Measurements from ENCODE around the gene TTLL11.

The TTLL11 gene

DNA sequence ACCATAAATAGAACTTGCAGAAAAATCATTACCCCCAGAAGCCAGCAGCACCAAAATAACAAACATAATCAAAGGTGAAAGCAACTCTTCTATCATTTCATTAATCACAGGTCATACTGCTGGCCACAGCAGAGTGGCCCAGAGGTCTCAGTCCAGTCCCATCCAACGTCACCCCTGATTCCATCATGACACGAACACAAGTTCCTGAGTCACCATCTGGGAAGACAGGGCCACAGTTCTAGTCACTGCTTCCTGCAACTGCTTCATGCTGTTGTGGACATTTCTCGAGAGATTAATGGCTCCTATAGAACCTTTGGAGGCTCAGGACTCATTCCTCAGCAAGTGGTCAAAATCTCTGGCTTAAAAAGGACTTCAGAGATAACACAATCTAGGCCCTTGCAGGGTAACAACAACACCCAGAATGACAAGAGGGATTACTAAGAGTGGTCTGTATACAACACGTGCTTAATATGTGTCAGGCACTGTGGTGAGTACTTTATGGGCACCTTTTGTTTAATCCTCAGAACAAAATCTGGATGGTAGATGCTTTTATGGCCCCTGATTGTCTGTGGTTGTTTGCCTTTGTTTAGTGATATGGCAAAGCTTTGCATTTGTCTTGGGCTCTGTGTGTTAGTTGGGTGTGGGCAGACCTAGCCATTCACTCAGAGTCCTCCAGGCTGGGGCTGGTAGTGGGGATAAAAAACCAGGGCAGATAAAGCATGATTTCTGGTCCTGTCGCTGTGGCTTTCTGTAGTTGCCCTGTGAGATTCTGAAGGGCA, 257.3 kb downstream of the TTLL11 start:
- DNase-seq (ENCODE audit: low spot score), result no peak
- TF ChIP-seq CTCF (IDR thresholded peaks at IDR 0.05; ENCODE audit: extremely low read depth, missing control alignments), result no peak

- TF ChIP-seq CTCF (IDR thresholded peaks at IDR 0.05; ENCODE audit: extremely low read depth, missing control alignments), result no peak
- DNase-seq (ENCODE audit: low spot score), result no peak
These were observed 260.0 kb downstream of the TTLL11 start for GRCh38 chr9:121833061-121833460.

DNA sequence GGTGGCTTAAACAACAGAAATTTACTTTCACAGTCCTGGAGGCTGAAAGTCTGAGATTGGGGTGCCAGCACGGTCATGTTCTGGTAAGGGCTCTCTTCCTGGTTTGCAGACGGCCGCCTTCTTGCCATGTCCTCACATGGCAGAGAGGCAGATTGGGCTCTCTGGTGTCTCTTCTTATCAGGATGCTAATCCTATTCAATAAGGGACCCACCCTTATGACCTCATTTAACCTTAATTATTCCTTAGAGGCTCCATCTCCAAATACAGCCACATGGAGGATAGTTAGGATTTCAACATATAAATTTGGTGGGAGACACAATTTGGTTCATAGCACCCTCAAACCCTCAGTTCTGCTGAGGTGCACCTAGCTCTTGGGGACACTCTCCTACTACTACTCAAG, 261.2 kb downstream of the TTLL11 start:
- TF ChIP-seq CTCF (IDR thresholded peaks at IDR 0.05; ENCODE audit: extremely low read depth, missing control alignments), result no peak
- no peak for DNase-seq (ENCODE audit: low spot score)

- no peak for DNase-seq (ENCODE audit: low spot score)
- no peak for TF ChIP-seq CTCF (IDR thresholded peaks at IDR 0.05; ENCODE audit: extremely low read depth, missing control alignments)
These were observed 262.5 kb downstream of the TTLL11 start for GRCh38 chr9:121830441-121831140.

GRCh38 chr9:121827251-121827967, 265.7 kb downstream of the TTLL11 start:
- no peak for DNase-seq (ENCODE audit: low spot score)
- no peak for TF ChIP-seq CTCF (IDR thresholded peaks at IDR 0.05; ENCODE audit: extremely low read depth, missing control alignments)

GRCh38 chr9:121826711-121827110, 266.4 kb downstream of the TTLL11 start:
- TF ChIP-seq CTCF (IDR thresholded peaks at IDR 0.05; ENCODE audit: extremely low read depth, missing control alignments), result no peak
- DNase-seq (ENCODE audit: low spot score), result peak; percentile 3
